ENCODE measurements around the gene MYOF. TPM values are rescaled to one million over a fixed set of nuclear protein-coding genes. Genes with fewer than 3 reads are reported as not detected.

The MYOF gene
- total RNA-seq, 2 donors from 2014 or later, result 84.4 to 85.0 TPM

DNA sequence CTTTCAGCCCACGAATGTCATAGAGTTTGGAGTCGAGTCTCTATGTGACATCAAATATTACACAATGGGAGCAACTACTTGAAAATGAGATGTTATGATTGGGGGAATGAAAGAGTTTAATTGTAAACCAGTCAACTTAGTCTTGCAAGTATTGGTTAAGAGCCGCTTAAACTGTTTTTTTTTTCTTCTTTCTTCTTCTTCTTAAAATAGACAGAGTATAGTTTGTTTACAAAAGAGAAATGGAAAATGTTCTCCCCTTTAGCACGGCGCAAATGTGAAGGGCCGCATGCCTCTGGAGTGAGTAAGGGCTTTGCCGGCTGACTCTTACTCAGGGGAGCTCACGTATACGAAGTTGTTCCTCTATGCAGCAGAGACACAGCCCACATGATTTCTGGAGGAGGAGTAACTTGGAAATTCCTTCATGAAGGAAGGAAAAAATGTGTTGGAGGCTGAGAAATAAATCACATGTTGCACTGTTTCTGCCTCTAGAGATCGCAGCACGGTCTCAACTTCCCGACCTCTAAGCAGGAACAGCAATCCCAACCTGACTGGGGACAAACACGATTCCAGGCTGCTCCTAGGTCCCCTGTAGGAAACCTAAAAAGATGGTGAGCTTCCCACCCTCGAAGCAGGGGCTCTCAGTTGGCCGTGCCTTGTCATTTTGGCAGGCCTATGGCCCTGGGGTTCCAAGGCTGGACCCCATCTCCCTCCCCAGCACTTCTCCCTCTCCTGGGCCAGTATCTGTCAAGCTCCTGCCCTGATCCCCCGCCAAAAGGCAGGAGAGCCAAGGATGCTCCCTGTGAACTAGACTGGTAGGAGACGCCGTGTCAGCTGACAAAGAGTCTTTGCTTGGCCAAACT lies 44.8 kb downstream of the MYOF start:
- H3K4me1 ChIP-seq (replicated peaks), result peaks cover 22% of the 10 kb centered on the region

DNA sequence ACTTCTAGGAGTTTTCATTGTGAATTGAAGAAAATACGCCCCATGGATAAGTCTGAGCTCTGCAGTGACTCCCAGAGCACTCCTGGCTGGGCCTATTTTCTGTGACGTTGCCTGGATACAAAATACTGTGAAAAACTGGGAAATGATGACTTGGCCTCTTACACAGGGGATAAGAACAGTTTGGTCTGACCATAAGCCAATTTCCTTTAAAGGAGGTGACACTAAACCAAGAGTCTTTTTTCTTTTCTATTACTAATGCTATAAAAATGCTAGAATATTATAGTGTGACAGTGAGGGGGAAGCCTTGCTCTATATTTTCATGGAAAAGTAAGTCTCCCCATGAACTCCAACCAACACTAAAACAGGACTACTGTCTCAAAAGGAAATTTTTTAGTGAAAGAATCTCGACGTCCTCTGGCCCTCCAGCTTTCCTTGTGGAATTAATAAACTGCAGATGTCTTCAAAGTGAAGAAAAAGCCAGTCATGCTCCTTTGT lies 45.5 kb downstream of the MYOF start:
- intact Hi-C loops (cut with DNase I), result loop anchor here (2.0 to 5.0 kb wide), 2 partner anchors 44 to 54 kb away; no protein-coding TSS in a partner anchor
- Histone ChIP-seq H3K27ac (peak overlapping the region; percentile 89 to 96), H3K4me3 (no peak overlapping the region), H3K36me3 (no peaks in the 10 kb centered on the region), H3K9me3 (no peaks in the 10 kb centered on the region), H3K4me1 (replicated peaks) (peaks cover 22% of the 10 kb centered on the region), H3K27me3 (replicated peaks; ENCODE audit: insufficient read depth) (no peaks in the 10 kb centered on the region)
- WGBS, result 21% methylated on average over 4 of the region's 4 CpGs
- no peak for DNase-seq (ENCODE audit: low spot score)
- TF ChIP-seq CTCF (IDR thresholded peaks at IDR 0.05), result no peak
- TF ChIP-seq POLR2A (IDR thresholded peaks at IDR 0.05), result no peak

More for the DNA sequence above, 44.8 kb downstream of the MYOF start:
- Histone ChIP-seq H3K4me3 (no peak overlapping the region), H3K9me3 (no peaks in the 10 kb centered on the region), H3K27ac (peak overlapping the region; percentile 89 to 96), H3K36me3 (no peaks in the 10 kb centered on the region), H3K27me3 (replicated peaks; ENCODE audit: insufficient read depth) (no peaks in the 10 kb centered on the region)
- DNase-seq (ENCODE audit: low spot score), result peak; percentile 84
- 13% methylated on average over 18 of the region's 18 CpGs for WGBS
- TF ChIP-seq POLR2AphosphoS5 (IDR thresholded peaks at IDR 0.05) (peak; percentile 87), POLR2A (IDR thresholded peaks at IDR 0.05) (peak; percentile 19), CTCF (IDR thresholded peaks at IDR 0.05) (no peak)
- intact Hi-C loops (cut with DNase I), result loop anchor here (2.0 to 5.0 kb wide), 2 partner anchors 43 to 55 kb away; no protein-coding TSS in a partner anchor

DNA sequence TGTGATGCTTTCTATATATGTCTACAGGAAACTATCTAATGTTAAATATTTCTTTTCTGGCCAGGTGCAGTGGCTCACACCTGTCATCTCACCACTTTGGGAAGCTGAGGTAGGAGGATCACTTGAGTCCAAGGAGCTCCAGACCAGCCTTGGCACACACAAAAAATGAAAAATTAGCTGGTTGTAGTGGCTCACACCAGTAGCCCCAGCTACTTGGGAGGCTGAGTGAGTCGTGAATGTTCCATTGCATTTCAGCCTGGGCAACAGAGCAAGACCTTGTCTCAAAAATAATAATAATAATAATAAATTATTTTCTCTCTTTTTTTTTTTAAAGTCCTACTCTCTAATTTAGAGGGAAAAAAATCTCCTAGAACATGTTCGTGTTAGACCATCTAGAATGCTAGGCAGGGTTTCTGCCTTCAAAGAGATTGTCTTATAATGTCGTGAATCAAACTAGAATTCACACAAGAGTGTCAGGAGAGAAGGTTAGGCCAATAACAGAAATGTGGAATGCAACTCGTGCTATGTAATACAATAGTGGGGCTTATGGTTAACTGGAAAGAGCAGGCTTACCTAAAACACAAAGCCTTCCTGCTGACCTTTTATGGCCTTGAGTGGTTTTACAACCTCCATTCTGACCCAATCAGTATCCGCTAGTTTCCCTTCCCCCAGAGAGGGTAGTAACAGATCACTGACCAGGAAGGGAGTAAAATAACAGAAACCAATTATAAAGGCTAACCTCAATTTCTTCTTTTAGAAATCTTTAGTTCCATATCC lies 46.3 kb downstream of the MYOF start:
- DNase-seq (ENCODE audit: low spot score), result no peak
- intact Hi-C loops (cut with DNase I), result loop anchor here (2.0 to 5.0 kb wide), 2 partner anchors 45 to 54 kb away; no protein-coding TSS in a partner anchor
- Histone ChIP-seq H3K27me3 (replicated peaks; ENCODE audit: insufficient read depth) (no peaks in the 10 kb centered on the region), H3K9me3 (no peaks in the 10 kb centered on the region), H3K27ac (peak overlapping the region; percentile 89 to 96), H3K4me3 (no peak overlapping the region), H3K4me1 (replicated peaks) (peaks cover 22% of the 10 kb centered on the region), H3K36me3 (no peaks in the 10 kb centered on the region)
- peak; percentile 39 for TF ChIP-seq POLR2AphosphoS5 (IDR thresholded peaks at IDR 0.05)
- no peak for TF ChIP-seq CTCF (IDR thresholded peaks at IDR 0.05)
- 45% methylated on average over 5 of the region's 5 CpGs for WGBS

GRCh38 chr10:93434991-93435491 lies 47.1 kb downstream of the MYOF start:
- intact Hi-C loops (cut with DNase I), result loop anchor here (5.0 kb wide), 1 partner anchor 53 kb away; no protein-coding TSS in a partner anchor
- H3K36me3 ChIP-seq, result no peaks in the 10 kb centered on the region
- no peak overlapping the region for H3K4me3 ChIP-seq
- peaks cover 22% of the 10 kb centered on the region for H3K4me1 ChIP-seq (replicated peaks)
- WGBS, result 15% methylated on average over 6 of the region's 6 CpGs
- peak overlapping the region; percentile 89 to 96 for H3K27ac ChIP-seq
- no peak for DNase-seq (ENCODE audit: low spot score)
- TF ChIP-seq POLR2A (IDR thresholded peaks at IDR 0.05) (no peak), POLR2AphosphoS5 (IDR thresholded peaks at IDR 0.05) (peak; percentile 67)
- no peaks in the 10 kb centered on the region for H3K27me3 ChIP-seq (replicated peaks; ENCODE audit: insufficient read depth)
- no peaks in the 10 kb centered on the region for H3K9me3 ChIP-seq

DNA sequence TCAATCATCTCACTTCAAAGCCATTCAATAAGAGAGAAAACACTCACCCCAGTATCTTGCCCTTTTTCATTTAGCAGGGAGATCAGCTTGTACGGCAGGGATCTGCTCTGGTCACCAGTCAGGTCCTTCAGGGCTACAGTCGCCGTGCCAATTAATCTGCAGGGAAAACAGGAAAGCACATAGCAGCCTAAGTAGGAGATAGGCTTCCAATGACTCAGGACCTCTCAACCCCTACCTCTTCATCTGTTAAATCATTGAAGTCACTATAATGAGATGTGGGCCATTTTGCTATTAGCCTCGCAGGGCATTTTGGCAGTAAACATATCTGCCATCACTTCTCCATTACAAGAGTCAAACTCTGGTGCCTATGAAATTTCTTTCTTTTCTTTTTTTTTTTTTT lies 50.8 kb downstream of the MYOF start:
- Histone ChIP-seq H3K4me1 (replicated peaks) (no peaks in the 10 kb centered on the region), H3K27ac (no peak overlapping the region), H3K9me3 (no peaks in the 10 kb centered on the region), H3K4me3 (no peak overlapping the region), H3K27me3 (replicated peaks; ENCODE audit: insufficient read depth) (no peaks in the 10 kb centered on the region), H3K36me3 (no peaks in the 10 kb centered on the region)
- DNase-seq (ENCODE audit: low spot score), result no peak
- intact Hi-C loops (cut with DNase I), result no loop called here
- 86% methylated on average over 4 of the region's 4 CpGs for WGBS
- TF ChIP-seq POLR2A (IDR thresholded peaks at IDR 0.05) (no peak), POLR2AphosphoS5 (IDR thresholded peaks at IDR 0.05) (no peak), CTCF (IDR thresholded peaks at IDR 0.05) (no peak)
